Stimulated activated CD8-positive, alpha-beta memory T cell treated with anti-CD3 and anti-CD28 coated beads, Interleukin-2, amount 100 ng/mL, for 1 hour (primary cell): ENCODE data around the gene AGPAT4.
"Not testable (repeated sequence)": the region's sequence is repeated elsewhere in the genome, so short reads cannot be mapped to it uniquely, and the experiment has no call there.

Source experiments
- DNase-seq, 2 donors: peaks; one replicate each; pipeline ENCODE4 v3.0.0-alpha.2; 2020; ENCODE audit warnings: low read depth in 2 of 2

Gene AGPAT4

GRCh38 chr6:161273752-161274487, at the start of gene AGPAT4:
AGPAT4 (minus strand) TSS chr6:161274061; CDS start chr6:161232213, 41,848 bp downstream.
- DNase-seq, result peak; percentile 34 to 35

- DNase-seq, result no peak
These were observed 45.4 kb upstream of the AGPAT4 start for GRCh38 chr6:161319231-161319630.

- no peak for DNase-seq
These were observed 44.6 kb upstream of the AGPAT4 start for GRCh38 chr6:161318456-161318855.

- no peak for DNase-seq
These were observed 42.7 kb upstream of the AGPAT4 start for GRCh38 chr6:161316531-161316930.

- not testable (repeated sequence) for DNase-seq
These were observed 41.5 kb upstream of the AGPAT4 start for GRCh38 chr6:161315246-161315917.

- DNase-seq, result not testable (repeated sequence)
These were observed 40.8 kb upstream of the AGPAT4 start for GRCh38 chr6:161314541-161315245.

- DNase-seq, result no peak
These were observed 40.2 kb upstream of the AGPAT4 start for GRCh38 chr6:161313940-161314509.

GRCh38 chr6:161313475-161313874, 39.6 kb upstream of the AGPAT4 start:
- DNase-seq, result not testable (repeated sequence)

GRCh38 chr6:161309774-161310173, 35.9 kb upstream of the AGPAT4 start:
- DNase-seq, result not testable (repeated sequence)

- DNase-seq, result no peak
These were observed 34.3 kb upstream of the AGPAT4 start for GRCh38 chr6:161308075-161308655.

- no peak for DNase-seq
These were observed 32.0 kb upstream of the AGPAT4 start for GRCh38 chr6:161305860-161306259.

GRCh38 chr6:161303628-161304340, 29.9 kb upstream of the AGPAT4 start:
- DNase-seq, result no peak

- no peak for DNase-seq
These were observed 29.1 kb upstream of the AGPAT4 start for GRCh38 chr6:161302949-161303348.

GRCh38 chr6:161301338-161301737, 27.5 kb upstream of the AGPAT4 start:
- no peak for DNase-seq

GRCh38 chr6:161300823-161301222, 27.0 kb upstream of the AGPAT4 start:
- DNase-seq, result no peak

GRCh38 chr6:161299726-161300125, 25.9 kb upstream of the AGPAT4 start:
- no peak for DNase-seq

GRCh38 chr6:161295784-161296183, 21.9 kb upstream of the AGPAT4 start:
- DNase-seq, result no peak

GRCh38 chr6:161292650-161293281, 18.9 kb upstream of the AGPAT4 start:
- DNase-seq, result no peak

GRCh38 chr6:161292145-161292544, 18.3 kb upstream of the AGPAT4 start:
- DNase-seq, result no peak

GRCh38 chr6:161290751-161291150, 16.9 kb upstream of the AGPAT4 start:
- DNase-seq, result no peak

GRCh38 chr6:161284653-161285052, 10.8 kb upstream of the AGPAT4 start:
- no peak for DNase-seq
